Adipose tissue (tissue), 3 donors: Measurements from ENCODE around the gene POM121. TPM values are rescaled to one million over a fixed set of nuclear protein-coding genes. Genes with fewer than 3 reads are reported as not detected.
"Not testable (repeated sequence)": the region's sequence is repeated elsewhere in the genome, so short reads cannot be mapped to it uniquely, and the experiment has no call there.

ENCODE experiments used
- H3K27ac ChIP-seq: one replicate; pipeline ENCODE4 v1.5.1; 2013; ENCODE audit warnings: low read depth, low read length
- WGBS, 3 donors: extraction: QIAGEN DNeasy Blood & Tissue Kit; methylation state at CpG; one replicate each; pipeline ENCODE4 v1.1.7; 2013; 5-methylcytosine and 5-hydroxymethylcytosine counted together
- polyA plus RNA-seq, 3 donors: library from polyadenylated mRNA; stranded (reverse); fragments of 200-250 nt; gene quantifications; one replicate each; pipeline ENCODE4 v1.2.3, GENCODE V29; 2013
- donor health status: healthy with polysubstance abuse.
- donor health status: Bipolar disorder and iron deficiency.
- donor health status: healthy.

The POM121 gene
- polyA plus RNA-seq, 3 donors, result 9.6 to 31.3 (median 17.2) TPM

DNA sequence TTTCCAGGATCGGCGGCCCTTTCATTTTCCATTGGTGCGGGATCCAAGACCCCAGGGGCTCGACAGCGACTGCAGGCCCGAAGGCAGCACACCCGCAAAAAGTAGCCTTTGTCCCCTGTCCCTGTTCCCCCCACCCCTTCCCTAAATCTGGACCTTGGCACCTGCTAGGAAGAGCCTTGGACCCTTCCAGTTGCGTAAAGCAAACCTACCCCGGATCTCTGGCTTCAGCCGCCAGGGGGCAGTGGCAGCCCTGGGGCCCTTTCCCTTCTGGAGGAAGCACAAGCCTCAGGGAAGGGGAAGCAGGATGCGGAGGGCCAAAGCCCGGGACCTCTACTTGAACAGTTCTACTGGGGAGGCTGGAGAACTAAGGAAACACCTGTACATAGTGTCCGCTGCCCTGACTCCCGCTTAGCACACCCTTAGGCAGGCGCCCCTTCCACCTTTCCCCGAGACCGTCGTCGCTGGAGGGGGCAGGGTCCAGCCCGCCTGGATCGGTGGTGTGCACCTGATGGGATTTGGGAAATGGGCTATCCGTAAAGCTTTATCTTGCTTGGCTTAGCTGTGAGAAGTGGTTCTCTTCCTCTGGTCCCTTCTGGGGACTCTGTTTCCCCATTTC, 21.3 kb downstream of the POM121 start:
- H3K27ac ChIP-seq, result not testable (repeated sequence)
- WGBS, 3 donors, result 77 to 86% (median 84%) methylated on average over 19 to 21 of the region's 22 CpGs

DNA sequence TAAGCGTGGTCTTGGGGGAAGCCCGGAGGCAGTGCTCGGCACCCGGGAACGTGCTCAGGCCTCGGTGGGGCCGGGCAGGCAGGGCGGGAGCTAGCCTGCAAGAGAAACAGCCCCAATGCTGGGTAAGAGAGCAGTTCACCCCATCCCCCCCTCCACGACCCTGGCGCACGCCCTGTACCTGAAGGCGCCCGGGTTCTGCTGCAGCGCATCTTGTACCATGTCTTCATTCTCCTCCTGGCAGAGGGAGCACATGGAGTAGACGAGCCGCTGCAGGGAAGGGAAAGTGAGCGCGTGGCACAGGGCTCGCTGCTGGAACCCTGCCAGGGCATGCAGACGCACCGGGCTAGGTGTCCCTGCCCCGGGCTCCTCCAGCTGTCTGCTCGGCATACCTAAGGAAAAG, 23.8 kb downstream of the POM121 start:
- not testable (repeated sequence) for H3K27ac ChIP-seq
- 79 to 90% (median 87%) methylated on average over 14 to 17 of the region's 23 CpGs for WGBS, 3 donors

DNA sequence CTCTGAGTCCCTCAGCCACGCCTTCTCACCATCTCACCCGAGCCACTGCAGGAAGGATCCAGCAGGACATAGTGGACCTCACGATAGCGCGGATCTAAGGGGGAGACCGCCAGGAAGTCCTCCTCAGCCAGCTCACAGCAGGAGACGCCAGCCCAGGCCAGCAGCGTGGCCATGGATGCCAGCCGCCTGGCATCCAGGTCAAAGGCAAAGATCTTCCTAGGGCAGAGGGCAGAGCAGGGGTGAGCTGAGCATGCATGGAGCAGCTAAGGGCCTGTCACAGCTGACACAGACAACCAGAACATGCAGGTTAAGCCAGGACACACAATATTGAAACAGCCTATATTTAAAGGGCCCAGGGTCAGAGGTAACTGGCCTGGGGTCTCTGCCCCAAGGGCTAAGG, 24.4 kb downstream of the POM121 start:
- WGBS, 3 donors, result 70 to 91% (median 75%) methylated on average over 9 of the region's 9 CpGs
- H3K27ac ChIP-seq, result not testable (repeated sequence)

DNA sequence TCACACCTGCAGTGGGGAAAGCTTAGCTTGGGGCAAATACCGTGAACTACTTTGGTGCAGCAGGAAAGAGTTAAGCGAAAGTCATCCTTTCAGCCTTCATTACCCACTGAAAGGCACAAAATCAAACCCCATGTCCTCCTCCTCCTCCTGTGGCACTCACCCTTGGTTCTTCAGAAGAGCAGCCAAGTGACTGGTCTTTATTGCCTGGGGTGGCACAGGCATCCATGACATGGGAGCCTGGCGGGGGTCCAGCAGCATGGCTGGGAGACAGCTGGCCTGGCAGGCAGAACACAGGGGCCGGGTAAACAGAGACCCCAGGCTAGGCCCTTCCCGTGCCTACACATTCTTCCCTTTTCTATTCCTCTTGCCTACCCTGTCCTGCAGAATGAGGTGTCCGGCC, 24.8 kb downstream of the POM121 start:
- not testable (repeated sequence) for H3K27ac ChIP-seq
- WGBS, 3 donors, result 71 to 90% (median 86%) methylated on average over 3 to 4 of the region's 6 CpGs

DNA sequence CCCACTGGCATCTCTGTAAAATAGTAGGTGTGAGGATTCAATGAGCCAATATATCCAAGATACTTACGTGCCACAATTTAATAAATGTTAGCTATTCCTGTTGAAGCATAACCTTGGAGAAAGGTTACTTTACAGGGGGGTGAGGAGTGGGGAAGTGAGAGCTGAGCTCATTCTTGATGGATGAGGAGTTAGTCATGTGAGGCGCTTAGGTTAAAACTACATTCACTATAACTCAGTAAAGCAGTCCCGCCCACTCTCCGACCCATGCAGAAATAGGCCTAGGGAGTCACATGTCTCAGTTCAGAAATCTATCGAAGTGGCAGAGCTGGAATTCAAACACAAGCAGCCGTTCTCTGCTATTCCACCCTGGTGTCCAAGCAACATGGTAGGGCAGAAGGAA, 25.5 kb downstream of the POM121 start:
- WGBS, 3 donors, result 70% methylated on average over 4 of the region's 6 CpGs; no CpG with 5 or more reads in 2 of the 3 donors
- not testable (repeated sequence) for H3K27ac ChIP-seq

DNA sequence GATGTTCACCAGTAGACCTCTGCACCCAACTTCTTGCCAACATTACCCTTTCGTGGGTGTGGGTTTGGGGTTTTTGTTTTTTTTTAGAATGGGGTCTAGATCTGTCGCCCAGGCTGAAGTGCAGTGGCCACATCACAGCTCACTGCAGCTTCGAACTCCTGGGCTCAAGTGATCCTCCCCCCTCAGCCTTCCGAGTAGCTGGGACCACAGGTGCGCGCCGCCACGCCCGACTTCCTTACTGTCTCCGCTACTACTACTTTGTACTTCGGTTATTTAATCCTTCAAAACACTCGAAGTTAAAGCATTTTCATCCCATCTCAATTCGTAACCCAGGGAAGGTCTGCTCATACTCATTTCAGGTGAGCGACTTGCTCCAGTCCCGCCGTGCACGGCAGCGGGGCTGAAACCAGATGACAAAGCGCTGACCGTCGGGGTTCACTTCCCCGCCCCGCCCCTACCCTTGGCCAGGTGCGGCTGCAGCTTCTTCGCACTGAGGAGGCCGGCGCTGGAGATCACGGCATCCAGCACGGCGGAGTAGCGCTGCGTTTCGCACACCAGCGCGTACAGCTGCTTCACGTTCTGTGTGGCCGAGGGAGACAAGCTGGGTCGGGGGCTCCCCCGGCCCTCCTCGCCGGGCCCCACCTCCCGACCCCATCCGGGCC, 29.1 kb downstream of the POM121 start:
- H3K27ac ChIP-seq, result not testable (repeated sequence)
- 0 to 25% (median 20%) methylated on average over 1 of the region's 43 CpGs for WGBS, 3 donors

DNA sequence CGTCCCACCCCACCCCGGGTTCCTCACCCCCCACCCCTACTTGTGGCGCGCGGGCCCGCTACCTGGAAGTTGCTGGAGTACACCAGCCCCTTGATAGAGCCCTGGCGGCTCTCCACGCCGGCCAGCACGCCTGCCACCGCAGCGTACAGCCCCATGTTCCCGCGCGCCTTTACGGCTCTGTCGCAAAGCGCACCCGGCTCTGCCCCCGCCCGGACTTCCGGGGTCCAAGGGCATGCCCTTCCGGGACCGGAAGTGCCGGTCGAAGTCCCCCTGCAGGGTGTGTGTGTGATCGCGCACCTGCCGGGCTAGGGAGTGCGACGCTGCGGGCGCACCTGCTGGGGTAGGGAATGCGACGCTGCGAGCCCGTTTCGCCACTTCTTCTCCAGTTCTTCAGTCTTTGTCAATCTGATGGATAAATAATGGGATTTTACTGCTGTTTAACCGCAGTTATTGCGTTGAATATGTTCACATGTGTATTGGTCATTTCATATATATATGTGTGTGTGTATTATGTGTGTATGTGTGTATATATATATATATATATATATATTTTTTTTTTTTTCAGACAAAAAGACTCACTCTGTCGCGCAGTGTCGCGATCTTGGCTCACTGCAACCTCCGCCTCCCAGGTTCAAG, 29.8 kb downstream of the POM121 start:
- not testable (repeated sequence) for H3K27ac ChIP-seq
- WGBS, 3 donors, result 0 to 17% (median 3%) methylated on average over 6 to 10 of the region's 45 CpGs

DNA sequence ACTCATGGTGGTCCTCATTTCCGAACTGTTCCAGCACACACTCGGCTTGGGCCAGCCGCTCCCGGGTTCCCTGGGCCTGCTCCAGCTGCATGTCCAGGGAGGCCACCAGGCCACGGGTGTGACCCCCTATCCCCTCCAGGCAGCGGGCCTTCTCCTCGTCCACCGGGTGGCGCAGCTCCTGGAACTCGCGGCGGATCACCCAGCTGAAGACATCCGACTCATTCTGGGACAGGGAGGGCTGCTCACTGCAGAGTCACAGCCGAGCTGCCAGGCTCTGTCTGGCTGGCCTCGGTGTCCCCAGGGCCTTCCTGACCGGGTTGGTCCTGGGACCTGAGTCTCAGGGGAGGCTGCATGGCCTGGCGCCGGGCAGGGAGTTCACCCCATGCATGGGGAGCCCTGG, 35.1 kb downstream of the POM121 start:
- WGBS, 3 donors, result 78 to 90% (median 88%) methylated on average over 4 of the region's 18 CpGs
- not testable (repeated sequence) for H3K27ac ChIP-seq

DNA sequence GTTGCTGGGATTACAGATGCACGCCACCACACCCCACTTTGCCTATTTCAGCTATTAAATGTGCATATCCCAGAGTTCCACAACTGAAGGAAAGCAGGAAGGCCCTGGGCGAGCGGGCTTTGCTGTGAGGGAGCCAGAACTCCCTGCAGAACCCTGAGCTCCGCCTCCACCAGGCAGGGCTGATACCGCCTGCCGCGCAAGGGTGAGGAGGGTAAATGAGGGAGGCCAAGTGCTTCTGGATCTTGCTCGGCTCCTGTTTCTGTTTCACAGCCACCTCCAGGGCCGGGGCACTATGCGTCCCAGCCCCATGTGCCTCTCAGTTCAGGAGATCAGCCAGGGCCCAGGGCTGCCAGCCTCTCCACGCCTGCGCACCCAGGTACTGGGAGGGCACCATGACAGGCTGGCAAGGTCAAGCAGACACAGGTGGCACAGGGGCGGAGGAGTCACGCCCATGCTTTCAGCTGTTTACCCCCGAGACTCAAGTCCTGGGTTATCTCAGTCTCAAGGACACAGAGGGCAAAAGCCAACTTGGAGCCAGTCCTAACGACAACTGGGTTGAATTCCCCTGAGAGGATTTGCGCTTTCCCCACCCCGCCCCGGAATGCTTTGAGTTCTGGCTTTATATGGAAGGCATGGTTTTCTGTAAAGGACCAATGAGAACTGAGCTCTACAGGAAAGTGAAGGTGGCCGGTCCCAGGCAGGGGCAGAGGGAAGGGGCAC, 35.9 kb downstream of the POM121 start:
- WGBS, 3 donors, result no CpG with 5 or more reads among the region's 20 CpGs
- H3K27ac ChIP-seq, result not testable (repeated sequence)

DNA sequence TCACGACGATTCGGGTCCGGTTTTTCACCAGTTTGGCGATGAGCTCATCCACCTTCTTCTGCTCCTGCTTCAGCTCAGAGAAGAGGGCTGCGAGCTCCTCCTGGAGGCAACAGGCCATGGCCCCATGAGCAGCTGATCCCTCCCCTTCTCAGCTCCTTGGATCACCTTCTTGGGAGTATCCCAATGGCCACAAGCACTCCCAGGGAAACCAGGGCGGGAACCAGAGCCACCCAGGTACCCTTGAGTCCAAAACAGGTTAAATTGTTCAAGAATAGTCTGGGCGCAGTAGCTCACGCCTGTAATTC, 36.4 kb downstream of the POM121 start:
- H3K27ac ChIP-seq, result not testable (repeated sequence)
- WGBS, 3 donors, result no CpG with 5 or more reads among the region's 9 CpGs

DNA sequence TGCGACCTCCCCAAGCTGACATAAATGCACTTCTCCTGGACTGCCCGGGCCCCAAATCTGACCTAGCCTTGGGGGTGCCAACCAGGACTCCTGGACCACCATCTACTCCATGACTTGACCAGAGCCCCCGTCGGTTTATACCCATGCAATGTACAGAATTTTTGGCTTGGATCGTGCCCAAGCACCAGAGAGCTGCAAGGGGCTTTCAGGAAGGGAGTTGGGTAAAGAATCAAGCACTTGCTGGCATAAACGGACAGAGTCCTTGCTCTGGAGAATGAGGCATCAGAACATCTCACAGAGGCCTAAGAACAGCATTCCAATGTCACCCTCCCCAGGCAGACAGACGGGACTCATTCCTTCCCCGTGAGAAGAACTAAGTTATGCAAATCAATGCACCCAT, 38.2 kb downstream of the POM121 start:
- not testable (repeated sequence) for H3K27ac ChIP-seq
- 67 to 100% (median 80%) methylated on average over 2 to 4 of the region's 8 CpGs for WGBS, 3 donors

DNA sequence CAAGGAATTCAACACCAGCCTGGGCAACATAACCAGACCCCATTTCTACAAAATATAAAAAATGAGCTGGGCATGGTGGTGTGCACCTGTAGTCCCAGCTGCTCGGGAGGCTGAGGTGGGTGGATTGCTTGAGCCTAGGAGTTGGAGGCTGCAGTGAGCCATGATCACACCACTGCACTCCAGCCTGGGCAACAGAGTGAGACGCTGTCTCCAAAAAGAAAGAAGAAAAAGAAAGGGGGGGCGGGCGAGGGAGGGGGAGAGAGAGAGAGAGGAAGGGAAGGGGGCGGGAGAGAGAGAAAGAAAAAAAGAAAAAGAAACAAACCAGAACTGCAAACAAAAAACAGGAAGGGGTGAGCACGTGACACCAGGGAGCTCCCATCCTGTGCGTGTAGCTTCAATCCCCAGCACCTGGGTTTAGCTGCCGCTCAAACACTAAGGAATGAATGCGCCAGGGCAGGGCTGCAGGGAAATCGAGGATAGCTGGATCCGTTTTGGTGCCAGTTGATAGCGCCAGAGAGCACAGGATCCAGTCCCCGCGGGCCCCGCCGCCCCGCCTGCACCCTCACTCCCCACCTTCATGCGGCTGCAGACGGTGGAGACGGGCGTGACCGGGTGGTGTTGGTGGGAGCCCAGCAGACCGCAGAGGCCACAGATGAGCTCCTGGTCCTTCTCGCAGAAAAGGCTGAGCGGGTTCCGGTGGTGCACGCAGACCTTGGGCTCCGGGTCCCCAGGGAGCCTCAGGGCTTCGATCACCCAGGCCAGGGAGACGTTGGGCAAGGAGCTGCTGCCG, 40.5 kb downstream of the POM121 start:
- not testable (repeated sequence) for H3K27ac ChIP-seq
- no CpG with 5 or more reads among the region's 31 CpGs for WGBS, 3 donors

DNA sequence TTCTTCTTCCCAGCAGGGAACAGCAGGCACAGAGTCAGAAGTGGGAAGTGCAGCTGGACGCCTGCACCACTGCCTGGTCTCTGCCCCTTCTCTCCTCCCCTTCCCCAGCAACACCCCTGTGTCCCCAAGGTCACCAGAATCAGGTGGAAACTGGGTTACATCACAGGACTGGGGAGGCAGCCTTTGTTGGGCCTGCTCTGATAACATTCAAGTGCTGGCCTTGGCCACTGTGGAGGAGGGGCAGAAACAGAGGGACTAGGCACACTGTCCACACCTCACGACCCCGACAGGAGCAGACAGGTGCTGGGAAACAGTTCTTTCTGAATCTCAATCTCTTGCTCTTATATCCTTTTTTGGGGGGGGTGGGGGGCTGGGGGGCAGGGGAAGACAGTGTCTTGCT, 42.0 kb downstream of the POM121 start:
- H3K27ac ChIP-seq, result not testable (repeated sequence)
- WGBS, 3 donors, result 39 to 93% (median 85%) methylated on average over 2 of the region's 3 CpGs

DNA sequence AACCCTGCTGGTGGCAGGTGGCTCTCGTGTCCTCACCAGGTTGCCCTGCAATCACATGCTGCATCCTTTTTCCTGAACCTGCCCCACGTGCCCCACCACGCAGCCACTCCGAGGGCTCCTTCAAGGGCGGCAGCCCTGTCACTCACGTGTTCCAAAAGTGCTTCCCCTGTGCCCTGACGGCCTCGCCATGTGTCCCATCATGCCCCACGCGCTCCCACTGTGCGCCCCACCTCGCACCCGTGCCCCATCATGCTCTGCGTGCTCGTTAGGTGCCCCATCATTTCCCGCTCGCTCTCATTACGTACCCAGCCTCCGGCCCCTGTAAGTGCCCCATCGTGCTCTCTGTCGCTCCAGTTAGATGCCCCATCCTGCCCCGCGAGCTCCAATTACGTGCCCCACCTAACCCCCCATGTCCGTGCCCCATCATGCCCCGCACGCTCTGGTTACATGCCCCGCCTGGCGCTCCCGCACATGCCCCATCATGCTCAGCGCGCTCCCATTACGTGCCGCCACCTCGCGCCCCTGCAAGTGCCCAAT, 44.2 kb downstream of the POM121 start, which contains the start of gene TRIM74:
Gene TRIM74, minus strand, starts transcription at position 487 of the 537 bp plus-strand sequence. CDS start 3,309 bp downstream, outside the sequence.
- not testable (repeated sequence) for H3K27ac ChIP-seq
- 47 to 55% (median 55%) methylated on average over 4 to 11 of the region's 36 CpGs for WGBS, 3 donors

DNA sequence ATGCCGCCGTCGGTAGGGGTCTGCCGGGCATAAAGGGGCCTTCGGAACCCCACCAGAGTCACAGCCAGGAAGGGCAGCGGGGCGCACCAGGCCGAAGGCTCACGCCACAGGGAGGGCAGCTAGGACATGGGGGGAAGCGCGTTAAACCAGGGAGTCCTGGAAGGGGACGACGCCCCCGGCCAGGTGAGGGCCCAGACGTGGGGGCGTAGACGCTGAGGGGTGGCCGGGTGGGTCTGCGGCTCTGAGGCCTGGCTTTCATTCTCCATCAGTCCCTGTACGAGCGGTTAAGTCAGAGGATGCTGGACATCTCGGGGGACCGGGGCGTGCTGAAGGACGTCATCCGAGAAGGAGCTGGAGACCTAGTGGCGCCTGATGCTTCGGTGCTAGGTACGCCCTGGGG, 44.8 kb downstream of the POM121 start:
- H3K27ac ChIP-seq, result not testable (repeated sequence)
- WGBS, 3 donors, result 0 to 47% (median 32%) methylated on average over 1 to 15 of the region's 29 CpGs

DNA sequence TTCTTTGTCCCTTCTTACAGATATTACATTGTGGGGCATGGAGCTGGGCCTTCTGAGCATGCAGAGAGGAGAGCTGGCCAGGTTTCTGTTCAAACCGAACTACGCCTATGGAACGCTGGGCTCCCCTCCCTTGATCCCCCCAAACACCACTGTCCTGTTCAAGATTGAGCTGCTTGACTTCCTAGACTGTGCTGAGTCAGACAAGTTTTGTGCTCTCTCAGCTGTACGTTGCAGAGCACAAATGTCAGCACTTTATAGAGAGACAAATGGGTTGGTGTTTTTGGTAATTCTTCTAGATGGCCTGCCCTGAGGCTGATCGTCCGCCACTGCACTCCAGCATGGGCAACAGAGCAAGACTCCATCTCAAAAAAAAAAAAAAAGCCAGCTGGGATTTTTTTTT, 46.6 kb downstream of the POM121 start:
- no CpG with 5 or more reads among the region's 6 CpGs for WGBS, 3 donors

DNA sequence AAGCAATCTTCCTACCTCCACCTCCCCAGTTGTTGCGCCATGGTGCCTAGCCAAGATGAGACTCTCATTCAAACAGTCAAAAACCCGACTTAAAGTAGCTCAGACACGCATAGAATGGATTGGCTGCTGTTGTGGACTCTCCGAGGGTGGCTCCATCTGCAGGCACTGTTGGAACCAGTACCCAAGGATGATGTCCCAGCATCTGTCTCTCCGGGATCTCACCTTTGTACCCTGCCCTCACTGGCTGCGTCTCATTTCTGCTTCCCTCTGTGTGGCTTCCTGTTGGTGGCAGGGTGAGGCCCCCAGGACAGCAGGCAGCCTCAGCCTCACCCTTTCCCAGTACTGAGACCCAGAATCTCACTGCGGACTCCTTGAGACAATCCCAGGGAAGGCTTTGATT, 49.9 kb downstream of the POM121 start:
- H3K27ac ChIP-seq, result not testable (repeated sequence)
- WGBS, 3 donors, result 94 to 95% (median 95%) methylated on average over 3 of the region's 7 CpGs

More for the DNA sequence above, 46.6 kb downstream of the POM121 start:
- not testable (repeated sequence) for H3K27ac ChIP-seq

DNA sequence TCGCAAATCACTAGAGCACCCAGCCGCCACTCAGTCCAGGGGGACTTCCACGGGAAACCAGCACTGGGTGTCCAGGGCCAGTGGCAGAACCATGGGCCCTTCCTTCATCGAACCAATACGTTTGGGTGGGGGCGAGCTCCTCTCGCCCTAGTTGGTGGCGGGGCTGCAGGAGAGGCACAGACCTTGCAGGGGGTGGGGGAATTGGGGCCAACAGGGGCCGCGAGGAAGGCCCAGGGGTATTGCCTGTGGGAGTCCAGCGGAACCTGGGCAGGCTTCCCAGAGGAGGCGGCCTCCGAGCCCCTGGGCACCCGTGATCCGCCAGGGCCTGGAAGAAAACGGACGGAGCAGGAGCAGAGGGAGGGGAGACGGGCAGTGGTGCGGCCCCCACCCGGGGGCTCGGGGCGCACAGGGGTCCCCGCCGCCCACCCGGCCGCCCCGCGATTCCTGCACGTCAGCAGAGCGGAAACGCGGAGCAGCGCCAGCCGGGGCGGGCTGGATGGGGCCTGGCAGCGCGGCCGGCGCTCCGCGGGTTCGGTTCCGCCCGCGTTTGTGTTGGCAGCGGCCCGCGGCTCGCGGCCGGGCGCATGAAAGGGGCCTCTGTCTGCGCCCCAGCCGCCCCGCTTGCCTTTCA, 50.9 kb downstream of the POM121 start:
- 85 to 96% (median 92%) methylated on average over 9 to 12 of the region's 55 CpGs for WGBS, 3 donors
- not testable (repeated sequence) for H3K27ac ChIP-seq
